Measurements from ENCODE around the gene MSRB1.

DNA sequence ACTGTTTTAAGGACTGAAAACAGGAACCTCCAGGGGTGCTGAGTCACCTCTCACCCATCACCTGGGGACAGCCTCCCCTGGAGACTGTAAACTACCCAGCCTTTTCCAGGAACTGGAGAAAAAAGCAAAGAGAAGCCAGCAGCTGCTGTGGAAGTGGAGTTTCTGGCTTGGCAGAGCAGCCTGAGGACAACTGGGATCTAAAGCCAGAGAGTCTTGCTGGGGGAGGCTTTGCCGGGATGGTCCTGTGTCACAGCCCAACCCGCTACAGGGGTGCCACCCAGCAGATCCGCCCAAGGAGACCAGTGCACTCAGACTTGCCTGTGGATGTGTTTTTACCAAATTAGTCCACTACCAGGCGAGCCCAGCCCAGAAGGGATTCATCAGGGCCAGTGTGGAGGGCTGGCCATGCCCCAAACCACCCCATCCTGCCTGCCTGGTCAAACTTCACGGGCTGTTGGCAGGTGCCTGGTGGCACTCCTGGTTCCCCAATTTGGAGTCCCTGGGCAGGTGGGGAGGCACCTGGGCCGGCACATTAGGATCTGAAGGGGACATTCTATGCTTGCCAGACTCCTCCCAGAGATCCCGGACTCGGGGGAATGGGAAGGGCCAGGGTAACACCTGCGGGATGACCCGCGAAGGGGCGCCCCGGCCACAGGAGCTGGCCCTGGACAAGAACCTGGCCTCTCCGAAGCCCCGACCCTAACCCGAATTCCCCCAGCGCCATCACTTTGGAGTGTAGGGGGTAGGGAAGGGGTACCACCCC is 771 bp downstream of the MSRB1 start:
- TF ChIP-seq FOXK2 (IDR thresholded peaks at IDR 0.05) = no peak
- TF ChIP-seq FOXM1 (IDR thresholded peaks at IDR 0.05; ENCODE audit: borderline replicate concordance) = no peak
- TF ChIP-seq TARDBP (IDR thresholded peaks at IDR 0.05) = no peak
- no peak for TF ChIP-seq BHLHE40 (IDR thresholded peaks at IDR 0.05; ENCODE audit: borderline replicate concordance)
- TF ChIP-seq SP1 (IDR thresholded peaks at IDR 0.05) = no peak
- TF ChIP-seq HDGF (IDR thresholded peaks at IDR 0.05; ENCODE audit: borderline replicate concordance) = peak; percentile 49; the same call in 1 of the 2 replicates
- no peak for TF ChIP-seq ARNT (IDR thresholded peaks at IDR 0.05)

Measured in HEK293T (cell line).